GM12878 (cell line): ENCODE data around the gene CIAO1. TPM values are rescaled to one million over a fixed set of nuclear protein-coding genes. Genes with fewer than 3 reads are reported as not detected.
A peak's percentile ranks its signal among the peaks of the same experiment; 100 is the strongest.

Experiments used
- ATAC-seq: fragments of 200-7000 bp; cut with Tn5 transposase; 3 replicates; pipeline ENCODE4 v1.9.1; 2020; ENCODE audit warnings: mild to moderate bottlenecking, moderate library complexity
- BruUV-seq: library from RNA; stranded (reverse); fragments of 400-500 nt; replicated peaks from 2 replicates; lab custom pipeline; 2021; lab: Mats Ljungman, UMichigan
- CTCF ChIA-PET: fragments of 300-600 bp; sonication (Branson Sonifier 250); formaldehyde crosslinking; extraction: SDS; loops from one replicate; lab custom pipeline; 2021; ENCODE audit warnings: inconsistent platforms; lab: Yijun Ruan, JAX
- POLR2A ChIA-PET: fragments of 350-600 bp; formaldehyde crosslinking; extraction: SDS; loops from one replicate; lab custom pipeline; 2021; ENCODE audit warnings: inconsistent platforms; lab: Charles Lee
- RAD21 ChIA-PET: fragments of 300-600 bp; sonication (Branson Sonifier 250); formaldehyde crosslinking; loops from one replicate; lab custom pipeline; 2023; ENCODE audit warnings: antibody characterized with exemption; ENCODE audit not compliant: unreplicated experiment; lab: Charles Lee
- SMC1A ChIA-PET: fragments of 300-600 bp; sonication (Branson Sonifier 250); formaldehyde crosslinking; loops from one replicate; lab custom pipeline; 2023; ENCODE audit not compliant: unreplicated experiment, uncharacterized antibody; lab: Charles Lee
- DNase-seq: peaks from one replicate; pipeline ENCODE4 v3.0.0-alpha.2; 2011; ENCODE audit warnings: low read depth, low spot score
- FAIRE-seq: peaks from 3 replicates; lab custom pipeline; 2011; peaks lifted over from hg19 to GRCh38; lab: Jason Lieb, UNC
- H2AFZ ChIP-seq: 2 replicates; pipeline ENCODE4 v1.6.0; 2011; ENCODE audit warnings: low read depth, low read length, control low read depth; ENCODE audit not compliant: control insufficient read depth
- H3K27ac ChIP-seq: 2 replicates; pipeline ENCODE4 v1.5.1; 2011; ENCODE audit warnings: control low read depth; ENCODE audit not compliant: control insufficient read depth, insufficient read depth
- H3K27me3 ChIP-seq, 2 experiments: replicated peaks in 1 of 2; 2 replicates each; pipeline versions ENCODE4 v1.6.0 to v1.6.1; 2011; ENCODE audit warnings: low read length in 1 of 2; ENCODE audit not compliant: control insufficient read depth in 2 of 2, insufficient read depth in 2 of 2
- H3K36me3 ChIP-seq, 2 experiments: 2 replicates each; pipeline ENCODE4 v1.5.1; 2011; ENCODE audit warnings: low read length in 1 of 2; ENCODE audit not compliant: control insufficient read depth in 2 of 2, insufficient read depth in 2 of 2
- H3K4me1 ChIP-seq: 2 replicates; pipeline ENCODE4 v1.6.1; 2011; ENCODE audit warnings: mild to moderate bottlenecking, low read length, moderate library complexity, mixed read lengths; ENCODE audit not compliant: control insufficient read depth, insufficient read depth
- H3K4me2 ChIP-seq: 2 replicates; pipeline ENCODE4 v1.6.0; 2011; ENCODE audit warnings: control low read depth; ENCODE audit not compliant: control insufficient read depth, insufficient read depth
- H3K4me3 ChIP-seq: fragments of 200-600 bp; sonication (generic); 2 replicates; pipeline ENCODE4 v1.5.1; 2016
- H3K79me2 ChIP-seq: 2 replicates; pipeline ENCODE4 v1.6.0; 2011; ENCODE audit warnings: low read length; ENCODE audit not compliant: control insufficient read depth, insufficient read depth
- H3K9ac ChIP-seq: 2 replicates; pipeline ENCODE4 v1.8.0; 2011; ENCODE audit warnings: low read length, control low read depth, mixed read lengths; ENCODE audit not compliant: control insufficient read depth, insufficient read depth
- H3K9me3 ChIP-seq: replicated peaks from 3 replicates; pipeline ENCODE4 v1.5.1; 2011; ENCODE audit warnings: mild to moderate bottlenecking, low read length; ENCODE audit not compliant: control insufficient read depth, insufficient read depth
- H4K20me1 ChIP-seq: 2 replicates; pipeline ENCODE4 v1.6.0; 2011; ENCODE audit not compliant: control insufficient read depth, insufficient read depth
- ASH2L ChIP-seq: fragments of 300-600, 200-600 bp; sonication (generic); IDR thresholded peaks from 2 replicates; pipeline ENCODE4 v1.6.1; 2017; ENCODE audit warnings: low read depth, mild to moderate bottlenecking, borderline replicate concordance
- ATF7 ChIP-seq: fragments of 450-650 bp; IDR thresholded peaks from 2 replicates; pipeline ENCODE4 v1.6.1; 2016; ENCODE audit warnings: low read depth, mild to moderate bottlenecking
- BACH1 ChIP-seq: fragments of 450-650 bp; IDR thresholded peaks from 2 replicates; pipeline ENCODE4 v1.6.1; 2017; ENCODE audit warnings: mild to moderate bottlenecking, borderline replicate concordance
- CBX5 ChIP-seq: sonication (generic); IDR thresholded peaks from 2 replicates; pipeline ENCODE4 v1.6.1; 2016; ENCODE audit warnings: low read depth, moderate library complexity, mild to moderate bottlenecking, inconsistent platforms
- CHD1 ChIP-seq: IDR thresholded peaks from 2 replicates; pipeline ENCODE4 v1.6.1; 2012; ENCODE audit warnings: low read depth, low read length, improper control_type of control experiment
- EGR1 ChIP-seq, 2 experiments: IDR thresholded peaks; 1 replicate in 1 of 2; 2 replicates in 1 of 2; pipeline ENCODE4 v1.6.1; 2011 to 2012; ENCODE audit warnings: low read depth in 2 of 2, low read length in 2 of 2, borderline replicate concordance in 1 of 2, mild to moderate bottlenecking in 1 of 2, moderate library complexity in 1 of 2
- FOS ChIP-seq: IDR thresholded peaks from 3 replicates; pipeline ENCODE4 v1.6.1; 2011; ENCODE audit warnings: borderline replicate concordance; ENCODE audit not compliant: insufficient read length; ENCODE audit errors: extremely low read depth
- HDAC6 ChIP-seq: fragments of 200-600 bp; sonication (generic); IDR thresholded peaks from one replicate; pipeline ENCODE4 v1.8.0; 2017; ENCODE audit warnings: antibody characterized with exemption; ENCODE audit not compliant: unreplicated experiment
- POU2F2 ChIP-seq: IDR thresholded peaks from 3 replicates; pipeline ENCODE4 v1.6.1; 2011; ENCODE audit warnings: low read depth, mild to moderate bottlenecking, low read length, borderline replicate concordance
- RELA ChIP-seq: fragments of 450-650 bp; IDR thresholded peaks from 2 replicates; pipeline ENCODE4 v1.8.0; 2014; ENCODE audit warnings: borderline replicate concordance; ENCODE audit not compliant: partially characterized antibody
- TCF7 ChIP-seq: IDR thresholded peaks from 2 replicates; pipeline ENCODE4 v1.6.1; 2014; ENCODE audit warnings: antibody characterized with exemption, borderline replicate concordance
- YBX1 ChIP-seq: fragments of 450-650 bp; IDR thresholded peaks from 2 replicates; pipeline ENCODE4 v1.6.1; 2016; ENCODE audit warnings: antibody characterized with exemption
- WGBS: methylation state at CpG from one replicate; pipeline ENCODE4 v1.1.6; 2016; ENCODE audit warnings: low lambda C conversion rate; ENCODE audit not compliant: insufficient replicate concordance, insufficient coverage; ENCODE audit errors: missing lambda C conversion rate; 5-methylcytosine and 5-hydroxymethylcytosine counted together
- in situ Hi-C: fragments of 300-500 bp; cut with MboI; formaldehyde crosslinking; loops from 9 replicates; pipeline ENCODE4 v1.14.3; 2018; ENCODE audit warnings: mixed read lengths
- intact Hi-C: fragments of 100-400 bp; cut with micrococcal nuclease; formaldehyde crosslinking; loops from one replicate; pipeline ENCODE4 v1.14.2; 2022; ENCODE audit not compliant: unreplicated experiment
- polyA plus RNA-seq, 11 experiments: library from polyadenylated mRNA; depleted of rRNA in 4 of 11; unstranded in 6 of 11; stranded (reverse) in 5 of 11; fragments of >200 nt; fragmentation: Nextera tagmentation in 4 of 11; fragmentation: Illumina TruSeq in 1 of 11; extraction: Ambion mirVana in 4 of 11; extraction: Trizol in 1 of 11; gene quantifications; 1 replicate in 1 of 11; 2 replicates in 10 of 11; pipeline versions ENCODE4 v1.2.1 to v1.2.3, GENCODE V29; 2011 to 2016; ENCODE audit warnings: inconsistent platforms in 2 of 11, missing spikeins in 2 of 11, low read depth in 1 of 11
- total RNA-seq, 4 experiments: library from RNA; depleted of rRNA in 3 of 4; stranded (reverse); fragments of >200 nt in 3 of 4; fragmentation: Illumina TruSeq in 1 of 4; extraction: Trizol in 1 of 4; gene quantifications; 2 replicates each; pipeline versions ENCODE4 v1.2.1 to v1.2.3, GENCODE V29; 2013 to 2021
- TF ChIP-seq, protein P1 (sequence below): IDR thresholded peaks from 2 replicates; pipeline ENCODE4 v1.6.1; 2011; ENCODE audit warnings: low read depth, mild to moderate bottlenecking, low read length, moderate library complexity, borderline replicate concordance; ENCODE audit errors: extremely low read depth
- TF ChIP-seq, protein P2 (sequence below): IDR thresholded peaks from 2 replicates; pipeline ENCODE4 v1.6.1; 2011; ENCODE audit warnings: mild to moderate bottlenecking, low read depth, low read length, moderate library complexity; ENCODE audit not compliant: insufficient replicate concordance
- TF ChIP-seq, protein P3 (sequence below): fragments of 450-650 bp; formaldehyde crosslinking; IDR thresholded peaks from 2 replicates; pipeline ENCODE4 v1.5.0; 2022; ENCODE audit warnings: mild to moderate bottlenecking, missing genetic modification characterization

The CIAO1 gene
- total and polyA plus RNA-seq, 10 of the 15 experiments (the other 5 are each of a cell fraction or from before 2014, with no cell fraction given), result 8.3 to 89.4 (median 63.4) TPM

DNA sequence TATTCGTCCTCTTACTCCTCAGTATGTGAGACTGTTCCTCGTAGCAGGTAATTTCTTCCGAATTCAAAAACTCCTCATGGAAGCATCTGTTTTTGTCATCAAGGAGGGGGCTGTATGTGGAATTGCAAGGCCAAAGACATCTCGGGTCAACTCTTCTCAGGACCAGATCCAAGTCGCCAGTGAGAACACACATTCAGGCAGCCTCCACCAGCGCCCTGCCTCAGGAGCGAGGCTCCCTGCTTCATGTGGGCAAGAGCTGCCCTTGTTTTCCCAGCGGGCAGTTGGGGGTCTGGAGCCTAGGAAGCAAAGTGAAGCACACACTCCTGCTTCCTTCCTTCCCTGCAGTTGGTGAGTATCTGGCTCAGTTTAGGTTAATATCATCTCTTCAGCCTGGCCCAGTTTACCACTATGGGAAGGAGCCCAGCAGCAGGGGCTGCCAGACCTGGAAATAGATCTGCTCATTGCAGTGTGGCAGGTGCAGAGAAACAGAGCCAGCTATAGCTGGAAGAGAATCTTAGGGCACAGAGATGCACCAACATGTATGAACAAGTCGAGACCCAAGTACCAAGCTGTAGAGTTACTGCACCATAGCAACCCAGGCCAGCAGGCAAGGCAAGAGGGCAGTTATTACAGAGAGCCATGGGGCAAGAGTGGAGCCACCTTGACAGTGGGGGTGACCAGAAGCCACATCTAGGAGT, 25.5 kb upstream of the CIAO1 start:
- Histone ChIP-seq H3K36me3 (no peaks in the 10 kb centered on the region), H2AFZ (no peak overlapping the region), H3K27me3 (no peaks in the 10 kb centered on the region), H3K9me3 (no peaks in the 10 kb centered on the region), H3K79me2 (no peaks in the 10 kb centered on the region), H3K4me3 (no peak overlapping the region), H4K20me1 (no peaks in the 10 kb centered on the region), H3K4me2 (no peak overlapping the region), H3K9ac (no peak overlapping the region), H3K27ac (0 out of 2 replicates have a peak overlapping the region, but pooled peaks have one; percentile 28), H3K4me1 (peaks cover 26% of the 10 kb centered on the region)
- ChIA-PET CTCF (interaction anchor here (0.6 to 3.1 kb wide), 8 partner anchors 8 to 66 kb away, joined by 3 to 18 read pairs (median 6); no protein-coding TSS in a partner anchor), POLR2A (interaction anchor here (0.6 to 2.7 kb wide), 5 partner anchors 12 to 33 kb away, joined by 3 to 14 read pairs (median 5); partner anchors contain the start of gene STARD7), SMC1A (interaction anchor here (0.7 to 4.4 kb wide), 9 partner anchors 7 to 101 kb away, joined by 3 to 26 read pairs (median 5); partner anchors contain the start of gene STARD7), RAD21 (interaction anchor here (0.9 to 3.5 kb wide), 4 partner anchors 16 to 65 kb away, joined by 3 to 13 read pairs (median 4); partner anchors contain the start of gene STARD7)
- no peak for FAIRE-seq
- 88% methylated on average over 9 of the region's 9 CpGs for WGBS
- no TSS peak for BruUV-seq
- no peak for DNase-seq
- intact Hi-C loops (no loop called here), in situ Hi-C loops (no loop called here)
- ATAC-seq, result no peak
- TF ChIP-seq TCF7 (no peak), HDAC6 (no peak), FOS (no peak), ASH2L (no peak), ATF7 (no peak), BACH1 (no peak), RELA (no peak), EGR1 (IDR thresholded peaks at IDR 0.05; ENCODE audit: borderline replicate concordance in 1 of 2, low read depth in 2 of 2, low read length in 2 of 2) (no peak), CBX5 (no peak), POU2F2 (no peak), CHD1 (no peak), YBX1 (no peak)
- TF ChIP-seq, protein P1, sequence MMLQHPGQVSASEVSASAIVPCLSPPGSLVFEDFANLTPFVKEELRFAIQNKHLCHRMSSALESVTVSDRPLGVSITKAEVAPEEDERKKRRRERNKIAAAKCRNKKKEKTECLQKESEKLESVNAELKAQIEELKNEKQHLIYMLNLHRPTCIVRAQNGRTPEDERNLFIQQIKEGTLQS, result no peak
- TF ChIP-seq, protein P2, sequence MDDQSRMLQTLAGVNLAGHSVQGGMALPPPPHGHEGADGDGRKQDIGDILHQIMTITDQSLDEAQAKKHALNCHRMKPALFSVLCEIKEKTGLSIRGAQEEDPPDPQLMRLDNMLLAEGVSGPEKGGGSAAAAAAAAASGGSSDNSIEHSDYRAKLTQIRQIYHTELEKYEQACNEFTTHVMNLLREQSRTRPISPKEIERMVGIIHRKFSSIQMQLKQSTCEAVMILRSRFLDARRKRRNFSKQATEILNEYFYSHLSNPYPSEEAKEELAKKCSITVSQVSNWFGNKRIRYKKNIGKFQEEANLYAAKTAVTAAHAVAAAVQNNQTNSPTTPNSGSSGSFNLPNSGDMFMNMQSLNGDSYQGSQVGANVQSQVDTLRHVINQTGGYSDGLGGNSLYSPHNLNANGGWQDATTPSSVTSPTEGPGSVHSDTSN, result no peak
- TF ChIP-seq, protein P3, sequence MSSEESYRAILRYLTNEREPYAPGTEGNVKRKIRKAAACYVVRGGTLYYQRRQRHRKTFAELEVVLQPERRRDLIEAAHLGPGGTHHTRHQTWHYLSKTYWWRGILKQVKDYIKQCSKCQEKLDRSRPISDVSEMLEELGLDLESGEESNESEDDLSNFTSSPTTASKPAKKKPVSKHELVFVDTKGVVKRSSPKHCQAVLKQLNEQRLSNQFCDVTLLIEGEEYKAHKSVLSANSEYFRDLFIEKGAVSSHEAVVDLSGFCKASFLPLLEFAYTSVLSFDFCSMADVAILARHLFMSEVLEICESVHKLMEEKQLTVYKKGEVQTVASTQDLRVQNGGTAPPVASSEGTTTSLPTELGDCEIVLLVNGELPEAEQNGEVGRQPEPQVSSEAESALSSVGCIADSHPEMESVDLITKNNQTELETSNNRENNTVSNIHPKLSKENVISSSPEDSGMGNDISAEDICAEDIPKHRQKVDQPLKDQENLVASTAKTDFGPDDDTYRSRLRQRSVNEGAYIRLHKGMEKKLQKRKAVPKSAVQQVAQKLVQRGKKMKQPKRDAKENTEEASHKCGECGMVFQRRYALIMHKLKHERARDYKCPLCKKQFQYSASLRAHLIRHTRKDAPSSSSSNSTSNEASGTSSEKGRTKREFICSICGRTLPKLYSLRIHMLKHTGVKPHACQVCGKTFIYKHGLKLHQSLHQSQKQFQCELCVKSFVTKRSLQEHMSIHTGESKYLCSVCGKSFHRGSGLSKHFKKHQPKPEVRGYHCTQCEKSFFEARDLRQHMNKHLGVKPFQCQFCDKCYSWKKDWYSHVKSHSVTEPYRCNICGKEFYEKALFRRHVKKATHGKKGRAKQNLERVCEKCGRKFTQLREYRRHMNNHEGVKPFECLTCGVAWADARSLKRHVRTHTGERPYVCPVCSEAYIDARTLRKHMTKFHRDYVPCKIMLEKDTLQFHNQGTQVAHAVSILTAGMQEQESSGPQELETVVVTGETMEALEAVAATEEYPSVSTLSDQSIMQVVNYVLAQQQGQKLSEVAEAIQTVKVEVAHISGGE (CRISPR knock-in tag), result no peak
